Measurements from ENCODE around the gene SCD.

GRCh38 chr10:100346351-100346764 lies 675 bp upstream of the SCD start:
- TF ChIP-seq, protein P1, sequence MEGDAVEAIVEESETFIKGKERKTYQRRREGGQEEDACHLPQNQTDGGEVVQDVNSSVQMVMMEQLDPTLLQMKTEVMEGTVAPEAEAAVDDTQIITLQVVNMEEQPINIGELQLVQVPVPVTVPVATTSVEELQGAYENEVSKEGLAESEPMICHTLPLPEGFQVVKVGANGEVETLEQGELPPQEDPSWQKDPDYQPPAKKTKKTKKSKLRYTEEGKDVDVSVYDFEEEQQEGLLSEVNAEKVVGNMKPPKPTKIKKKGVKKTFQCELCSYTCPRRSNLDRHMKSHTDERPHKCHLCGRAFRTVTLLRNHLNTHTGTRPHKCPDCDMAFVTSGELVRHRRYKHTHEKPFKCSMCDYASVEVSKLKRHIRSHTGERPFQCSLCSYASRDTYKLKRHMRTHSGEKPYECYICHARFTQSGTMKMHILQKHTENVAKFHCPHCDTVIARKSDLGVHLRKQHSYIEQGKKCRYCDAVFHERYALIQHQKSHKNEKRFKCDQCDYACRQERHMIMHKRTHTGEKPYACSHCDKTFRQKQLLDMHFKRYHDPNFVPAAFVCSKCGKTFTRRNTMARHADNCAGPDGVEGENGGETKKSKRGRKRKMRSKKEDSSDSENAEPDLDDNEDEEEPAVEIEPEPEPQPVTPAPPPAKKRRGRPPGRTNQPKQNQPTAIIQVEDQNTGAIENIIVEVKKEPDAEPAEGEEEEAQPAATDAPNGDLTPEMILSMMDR (IDR thresholded peaks at IDR 0.05 in 2 of 3, conservative IDR thresholded peaks at IDR 0.05 in 1 of 3; ENCODE audit: borderline replicate concordance in 1 of 3, insufficient read depth in 1 of 3, low read depth in 2 of 3, low read length in 2 of 3) = no peak
- no peak for TF ChIP-seq RAD21 (IDR thresholded peaks at IDR 0.05; ENCODE audit: low read depth)
